IPS-NIHi11 (cell line): Measurements from ENCODE around the gene RSPO3.

Experiments used
- DNase-seq: peaks from one replicate; pipeline ENCODE4 v3.0.0; 2012; ENCODE audit warnings: mixed read lengths, low spot score

The RSPO3 gene

DNA sequence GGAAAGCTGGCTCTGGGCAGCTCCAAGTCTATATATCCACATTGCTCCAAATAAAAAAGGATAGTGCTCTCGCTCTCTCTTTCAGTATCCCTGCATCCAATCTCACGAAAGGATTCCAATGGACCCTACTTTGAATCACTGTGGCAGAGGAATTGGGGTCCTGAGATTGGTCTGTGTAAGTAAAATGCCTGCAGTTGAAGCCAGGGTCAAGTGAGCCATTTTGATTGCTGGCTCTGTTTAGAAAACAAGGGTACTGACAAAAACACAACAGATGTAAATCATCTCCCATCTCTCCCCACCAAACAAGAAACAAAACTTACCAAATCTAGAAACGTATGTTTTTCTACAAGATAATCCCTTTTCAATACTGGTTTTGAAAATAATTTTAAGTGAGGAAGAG lies 45.6 kb downstream of the RSPO3 start:
- no peak for DNase-seq

- DNase-seq: no peak
These were observed 46.1 kb downstream of the RSPO3 start for GRCh38 chr6:127164565-127164964.

DNA sequence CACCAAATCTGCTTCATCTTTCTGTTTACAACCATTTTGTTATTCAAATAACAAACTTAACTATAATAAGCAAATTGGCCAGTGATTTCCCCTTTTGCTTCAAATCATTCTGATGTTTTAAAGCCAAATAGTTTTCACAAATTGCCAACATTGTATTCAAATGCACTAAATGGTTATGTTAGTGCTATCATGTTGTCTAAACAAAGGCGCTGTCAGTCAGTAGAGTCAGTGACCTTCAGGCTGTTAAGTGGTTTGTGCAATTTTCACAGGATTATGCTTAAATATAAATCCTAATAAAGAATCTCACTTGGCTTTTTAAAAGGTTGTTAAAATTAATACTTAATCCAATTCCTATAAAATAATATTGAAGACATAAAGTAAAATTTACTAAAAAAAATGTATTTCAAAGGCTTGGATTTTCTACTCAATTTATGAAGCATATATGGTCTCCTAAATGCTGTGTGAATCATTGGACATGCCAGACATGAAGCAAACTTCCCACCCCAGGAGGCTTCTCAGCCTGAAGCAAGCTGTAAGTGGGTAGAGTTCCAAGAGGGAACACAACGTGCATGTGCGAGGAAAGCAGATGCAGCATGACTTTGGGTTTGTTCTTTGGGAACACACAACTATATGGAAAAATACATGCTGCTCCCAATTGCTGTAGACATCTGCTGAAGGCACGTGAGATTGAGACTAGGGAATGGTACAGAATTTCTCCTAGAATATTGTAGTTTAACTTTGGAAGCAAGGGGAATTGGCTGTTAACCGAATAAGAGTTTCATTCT lies 54.9 kb downstream of the RSPO3 start:
- DNase-seq: no peak

DNA sequence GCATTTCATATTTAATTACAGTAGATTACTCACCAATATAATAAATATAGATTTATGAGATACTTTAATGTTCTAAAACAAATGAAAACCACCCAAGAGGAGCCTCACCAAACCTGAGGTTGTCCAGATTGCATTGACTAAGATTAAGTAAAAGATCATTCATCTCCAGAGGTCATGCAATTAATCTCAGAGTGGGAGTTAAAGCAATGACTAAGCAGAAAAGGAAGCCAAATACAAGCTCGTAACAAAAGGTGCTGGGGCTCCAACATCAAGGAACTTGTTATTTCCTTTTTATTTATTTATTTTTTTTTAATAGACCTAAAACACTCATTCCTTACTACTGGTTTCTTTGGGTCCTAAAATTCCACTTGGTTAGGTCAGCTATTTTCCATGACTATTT lies 57.7 kb downstream of the RSPO3 start:
- DNase-seq: no peak

GRCh38 chr6:127177030-127177922 lies 58.8 kb downstream of the RSPO3 start:
- DNase-seq: no peak

- DNase-seq: no peak
These were observed 59.4 kb downstream of the RSPO3 start for GRCh38 chr6:127177923-127178231.

- DNase-seq: no peak
These were observed 60.3 kb downstream of the RSPO3 start for GRCh38 chr6:127178746-127179145.

- DNase-seq: no peak
These were observed 62.0 kb downstream of the RSPO3 start for GRCh38 chr6:127180426-127180825.

DNA sequence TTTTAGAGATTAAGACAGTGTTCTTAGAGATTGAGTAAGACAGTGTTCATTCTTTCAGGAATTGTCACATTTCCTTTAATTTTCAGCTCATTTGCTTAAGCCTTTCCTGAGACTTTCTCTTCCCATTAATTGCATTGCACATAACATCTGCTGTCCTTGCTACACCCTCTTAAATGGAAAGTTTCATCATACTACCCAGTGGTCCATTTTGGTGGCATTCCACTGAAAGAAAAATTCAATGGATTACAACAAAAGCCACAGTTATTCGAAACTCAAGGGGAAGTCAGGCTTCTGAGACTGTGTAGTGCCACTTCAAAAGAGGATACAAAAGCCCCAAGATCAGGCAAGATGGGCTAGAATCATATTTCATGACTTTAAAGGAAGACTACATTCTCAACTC lies 64.0 kb downstream of the RSPO3 start:
- DNase-seq: no peak

GRCh38 chr6:127185437-127185995 lies 67.0 kb downstream of the RSPO3 start:
- no peak for DNase-seq

- peak; percentile 45 for DNase-seq
These were observed 68.4 kb downstream of the RSPO3 start for GRCh38 chr6:127186889-127187288.

GRCh38 chr6:127188744-127189143 lies 70.3 kb downstream of the RSPO3 start:
- DNase-seq: no peak

- peak; percentile 19 for DNase-seq
These were observed 72.1 kb downstream of the RSPO3 start for GRCh38 chr6:127190552-127190951.

DNA sequence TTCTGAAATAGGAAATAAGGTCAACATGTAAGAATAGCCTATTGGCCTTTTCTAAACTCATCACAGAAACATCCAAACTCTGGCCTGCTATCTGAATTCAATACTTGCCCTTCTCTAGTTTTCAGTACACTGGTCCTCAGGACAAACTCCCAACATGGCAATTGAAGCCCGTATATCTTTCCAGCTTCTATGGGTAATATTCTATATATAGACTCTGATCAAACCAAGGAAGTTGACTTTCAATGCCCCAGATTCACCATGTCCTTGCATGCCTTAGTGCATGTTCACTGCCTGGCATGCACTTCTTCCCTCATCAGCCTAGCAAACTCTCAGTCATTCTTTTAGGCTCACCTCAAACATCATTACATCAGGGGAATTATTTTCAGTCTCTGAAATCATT lies 73.2 kb downstream of the RSPO3 start:
- DNase-seq: no peak

DNA sequence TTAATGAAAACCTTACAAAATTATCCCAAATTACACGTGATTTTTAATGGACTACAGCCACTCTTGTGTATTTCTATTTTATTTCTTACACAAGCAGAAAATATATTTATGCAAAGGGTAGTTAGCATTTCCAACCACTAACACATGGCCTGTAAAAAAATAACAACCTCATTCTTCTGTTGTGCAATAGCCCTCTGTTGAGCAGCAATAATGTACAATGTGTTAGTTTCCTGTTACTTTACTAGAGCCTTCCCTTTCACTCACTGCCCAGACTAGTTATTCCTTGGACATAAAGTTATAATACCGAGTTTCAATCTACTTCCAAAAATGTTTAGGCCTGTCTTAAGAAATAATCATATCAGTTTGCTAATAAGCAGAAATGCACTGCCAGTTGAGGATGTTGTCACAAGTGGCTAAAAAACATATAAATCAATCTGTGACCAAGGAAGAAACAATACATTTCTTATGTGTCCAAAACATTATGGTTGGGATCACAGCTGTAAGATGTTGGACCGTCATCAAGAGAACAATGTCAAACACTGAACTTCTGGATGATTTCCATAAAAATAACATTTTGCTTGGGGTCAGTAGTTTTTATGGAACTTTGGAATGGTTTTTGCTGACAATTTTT lies 74.6 kb downstream of the RSPO3 start:
- DNase-seq: no peak

GRCh38 chr6:127195833-127196232 lies 77.4 kb downstream of the RSPO3 start:
- DNase-seq: no peak

GRCh38 chr6:127198549-127198948 lies 80.1 kb downstream of the RSPO3 start:
- no peak for DNase-seq

- DNase-seq: no peak
These were observed 81.0 kb downstream of the RSPO3 start for GRCh38 chr6:127199470-127199869.

- no peak for DNase-seq
These were observed 81.6 kb downstream of the RSPO3 start for GRCh38 chr6:127200114-127200513.

- DNase-seq: no peak
These were observed 82.8 kb downstream of the RSPO3 start for GRCh38 chr6:127201321-127201720.

GRCh38 chr6:127202676-127203075 lies 84.2 kb downstream of the RSPO3 start:
- DNase-seq: no peak

DNA sequence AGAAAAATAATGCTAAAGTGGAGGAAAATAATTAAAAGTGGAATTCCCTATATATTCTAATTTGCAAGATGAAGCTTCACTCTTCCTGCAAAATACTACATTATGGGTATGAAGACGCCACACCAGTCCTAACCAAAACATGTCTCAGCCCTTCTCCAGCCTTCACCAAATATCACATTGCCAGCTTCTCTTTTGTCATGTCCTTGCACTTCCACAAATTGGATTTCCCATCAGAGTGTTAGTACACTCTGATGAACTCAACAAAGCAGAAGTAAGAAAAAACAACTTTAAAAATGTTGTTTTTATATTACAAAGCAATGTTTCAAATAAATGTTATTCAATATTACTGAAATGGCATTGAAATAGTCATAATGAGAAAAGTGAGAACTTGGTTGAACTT lies 85.8 kb downstream of the RSPO3 start:
- DNase-seq: no peak

DNA sequence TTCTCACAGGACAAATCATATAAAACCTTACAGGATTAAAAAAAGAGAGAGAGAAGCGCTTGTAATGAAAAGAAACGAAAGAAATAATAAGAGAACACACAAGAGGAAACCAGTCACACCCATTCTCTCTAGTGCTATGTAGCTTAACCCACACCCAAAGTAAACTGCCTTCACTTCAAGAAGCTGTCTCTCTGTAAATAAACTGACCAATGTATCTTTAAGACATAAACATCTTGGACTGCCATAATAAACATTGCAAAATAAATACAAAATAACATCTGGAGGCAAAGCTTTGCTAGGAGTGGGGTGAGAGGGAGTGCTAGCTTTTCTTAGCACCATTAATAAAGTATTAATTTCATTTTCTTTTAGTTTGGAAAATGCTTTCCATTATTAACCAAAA lies 86.6 kb downstream of the RSPO3 start:
- no peak for DNase-seq
